Suppressor macrophage treated with lipopolysaccharide for 1 hour (primary cell): ENCODE results near the gene ADRM1.

Source experiments
- DNase-seq, 3 donors: peaks; one replicate each; pipeline ENCODE4 v3.0.0-alpha.2; 2020 to 2022

ADRM1 gene

DNA sequence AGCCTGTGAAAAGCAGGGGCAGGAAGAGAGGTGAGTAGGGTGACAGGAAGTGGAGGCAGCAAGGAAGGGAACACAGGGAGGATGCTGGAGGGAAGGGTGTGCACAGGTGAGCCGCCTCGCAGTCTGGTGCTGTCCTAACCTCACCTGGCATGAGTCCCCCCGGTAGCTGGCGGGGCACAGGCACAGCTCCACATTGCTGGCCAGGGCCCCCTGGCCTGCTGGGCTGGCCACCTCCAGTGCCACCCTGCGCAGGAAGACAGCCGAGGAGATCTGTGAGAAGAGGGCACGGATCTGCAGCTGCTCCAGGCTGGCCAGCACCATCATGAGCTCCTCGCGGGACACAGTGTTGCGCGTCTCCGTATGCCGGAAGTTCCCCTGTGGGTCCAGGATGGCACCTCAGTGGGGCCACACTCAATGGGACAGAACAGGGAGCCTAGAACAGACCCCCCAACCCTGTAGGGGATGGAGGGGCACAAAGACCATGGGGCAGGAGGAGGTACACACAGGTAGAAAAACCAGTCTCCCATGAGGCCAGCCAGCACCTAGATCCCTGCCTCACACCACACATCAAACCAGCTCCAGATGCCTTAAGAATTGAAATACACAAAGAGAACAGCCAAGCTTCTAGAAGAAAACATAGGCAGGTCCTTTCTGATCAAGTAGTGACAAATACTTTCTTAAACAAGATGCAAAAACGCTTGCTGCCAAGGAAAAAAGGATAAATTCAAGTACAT is 22.5 kb downstream of the ADRM1 start:
- DNase-seq: no peak

DNA sequence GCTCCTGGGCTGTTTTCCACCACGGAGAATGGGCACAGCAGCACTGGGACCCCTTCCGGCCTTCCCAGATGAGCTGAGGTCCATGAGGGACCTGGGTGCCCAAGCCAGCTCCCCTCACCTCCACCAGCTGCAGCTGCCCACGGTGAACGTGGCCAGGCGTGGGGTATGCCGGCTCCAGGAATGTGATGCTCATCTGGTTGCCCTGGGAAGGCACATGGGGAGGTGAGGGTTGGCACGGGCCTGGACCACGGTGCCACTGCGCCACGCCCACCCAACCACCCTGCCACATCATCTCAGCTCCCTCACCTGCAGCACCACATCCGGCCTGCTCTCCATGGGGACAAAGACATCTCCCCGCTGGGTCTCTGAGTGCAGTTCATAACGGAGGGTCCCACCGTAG is 23.8 kb downstream of the ADRM1 start:
- no peak for DNase-seq

DNA sequence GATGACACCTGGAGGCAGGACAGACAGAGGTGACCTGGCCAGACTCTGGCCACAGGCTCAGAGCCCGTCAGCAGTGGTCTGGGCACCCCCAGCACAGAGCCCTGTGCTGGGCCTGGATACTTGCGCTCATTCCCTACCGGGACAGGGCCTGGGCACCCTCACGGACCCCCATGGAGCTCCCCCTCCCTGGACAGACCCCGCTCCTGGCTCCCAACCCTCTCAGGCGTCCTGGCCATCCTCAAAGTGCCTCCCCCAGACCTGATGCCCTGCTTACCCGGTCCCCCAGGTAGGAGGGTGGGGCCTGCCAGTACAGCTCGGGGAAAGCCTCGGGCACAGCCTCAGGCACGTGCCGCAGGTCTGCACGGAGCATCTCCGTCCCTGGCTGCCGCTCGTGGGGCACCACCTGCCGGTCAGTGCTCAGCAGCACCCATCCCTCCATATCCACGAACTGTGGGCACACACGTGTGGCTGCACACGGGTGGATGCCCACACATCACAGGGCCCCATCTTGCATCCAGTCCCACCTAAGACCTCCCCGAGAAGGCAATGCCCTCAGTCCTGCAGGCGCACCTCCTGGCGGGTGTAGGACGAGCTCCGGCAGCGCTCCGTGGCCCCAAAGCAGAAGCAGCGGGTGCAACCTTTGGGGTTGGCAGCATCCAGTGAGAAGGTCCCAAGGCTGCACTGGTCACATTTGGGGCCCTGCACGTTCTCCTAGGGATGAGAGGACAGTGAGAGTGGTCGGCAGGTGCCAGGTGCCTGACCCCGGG is 24.3 kb downstream of the ADRM1 start:
- no peak for DNase-seq

DNA sequence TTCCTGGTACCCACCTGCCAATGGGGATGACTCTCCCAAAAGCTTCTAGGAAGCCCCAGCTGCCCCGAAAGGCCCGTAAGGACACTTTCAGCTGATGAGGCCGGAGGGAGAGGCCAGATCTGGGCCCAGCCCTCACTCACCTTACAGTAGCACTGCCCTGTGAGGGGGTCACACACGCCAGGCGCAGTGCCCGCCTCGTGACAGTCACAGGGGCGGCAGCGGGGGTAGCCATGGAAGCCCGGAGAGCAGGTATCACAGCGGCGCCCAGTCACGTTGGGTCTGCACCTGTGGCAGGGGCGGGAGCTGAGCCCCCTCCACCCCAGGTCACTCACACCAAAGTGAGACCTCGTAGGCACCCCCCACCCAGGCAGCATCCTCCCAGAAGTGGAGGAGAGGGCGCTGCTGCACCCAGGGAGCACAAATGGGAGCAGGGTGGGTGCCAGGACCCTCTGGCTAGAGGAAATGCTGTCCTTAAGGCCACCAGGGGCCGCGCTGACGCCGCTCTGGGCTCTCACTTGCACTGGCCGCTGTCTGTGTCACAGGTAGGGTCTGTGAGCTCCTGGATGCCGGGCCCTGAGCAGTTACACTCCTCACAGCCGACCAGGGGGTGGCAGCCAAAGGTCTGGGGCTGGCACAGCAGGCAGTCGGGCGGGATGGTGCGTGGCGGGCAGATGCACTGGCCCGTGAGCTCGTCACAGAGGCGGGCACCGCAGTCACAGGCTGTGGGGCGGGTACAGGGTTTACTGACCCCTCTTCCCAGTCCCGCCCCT is 25.1 kb downstream of the ADRM1 start:
- no peak for DNase-seq

DNA sequence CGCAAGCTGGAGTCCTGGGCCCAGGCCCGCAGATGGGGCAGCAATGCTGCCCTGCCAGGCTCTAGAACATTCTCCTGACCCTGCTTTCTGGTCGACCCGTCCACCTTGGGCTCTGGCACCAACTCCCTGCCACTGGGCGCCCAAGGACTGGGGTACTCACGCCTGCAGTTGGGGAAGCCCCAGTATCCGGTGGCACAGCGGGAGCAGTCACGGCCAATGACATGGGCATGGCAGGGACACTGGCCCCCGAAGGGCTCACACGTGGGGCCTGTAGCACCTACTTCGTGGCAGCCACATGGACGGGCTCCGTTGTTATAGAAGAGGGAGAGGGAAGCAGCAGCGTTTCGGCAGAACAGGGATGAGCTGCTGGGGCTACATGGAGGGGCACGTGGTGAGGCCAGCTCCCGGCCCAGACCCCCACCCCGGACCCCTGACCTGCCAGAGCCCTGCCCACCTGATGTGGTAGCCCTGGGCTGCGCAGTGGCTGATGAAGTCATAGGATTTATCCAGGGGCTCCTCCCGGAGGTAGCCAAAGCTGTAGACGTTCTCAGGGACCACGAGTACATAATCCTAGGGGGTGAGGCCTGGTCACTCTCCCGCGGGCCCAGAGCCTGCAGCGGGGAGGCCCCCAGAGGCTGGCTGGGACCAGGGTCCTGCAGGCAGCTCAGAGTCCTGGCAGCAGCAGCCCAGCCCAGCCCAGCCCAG is 26.0 kb downstream of the ADRM1 start:
- DNase-seq: no peak

DNA sequence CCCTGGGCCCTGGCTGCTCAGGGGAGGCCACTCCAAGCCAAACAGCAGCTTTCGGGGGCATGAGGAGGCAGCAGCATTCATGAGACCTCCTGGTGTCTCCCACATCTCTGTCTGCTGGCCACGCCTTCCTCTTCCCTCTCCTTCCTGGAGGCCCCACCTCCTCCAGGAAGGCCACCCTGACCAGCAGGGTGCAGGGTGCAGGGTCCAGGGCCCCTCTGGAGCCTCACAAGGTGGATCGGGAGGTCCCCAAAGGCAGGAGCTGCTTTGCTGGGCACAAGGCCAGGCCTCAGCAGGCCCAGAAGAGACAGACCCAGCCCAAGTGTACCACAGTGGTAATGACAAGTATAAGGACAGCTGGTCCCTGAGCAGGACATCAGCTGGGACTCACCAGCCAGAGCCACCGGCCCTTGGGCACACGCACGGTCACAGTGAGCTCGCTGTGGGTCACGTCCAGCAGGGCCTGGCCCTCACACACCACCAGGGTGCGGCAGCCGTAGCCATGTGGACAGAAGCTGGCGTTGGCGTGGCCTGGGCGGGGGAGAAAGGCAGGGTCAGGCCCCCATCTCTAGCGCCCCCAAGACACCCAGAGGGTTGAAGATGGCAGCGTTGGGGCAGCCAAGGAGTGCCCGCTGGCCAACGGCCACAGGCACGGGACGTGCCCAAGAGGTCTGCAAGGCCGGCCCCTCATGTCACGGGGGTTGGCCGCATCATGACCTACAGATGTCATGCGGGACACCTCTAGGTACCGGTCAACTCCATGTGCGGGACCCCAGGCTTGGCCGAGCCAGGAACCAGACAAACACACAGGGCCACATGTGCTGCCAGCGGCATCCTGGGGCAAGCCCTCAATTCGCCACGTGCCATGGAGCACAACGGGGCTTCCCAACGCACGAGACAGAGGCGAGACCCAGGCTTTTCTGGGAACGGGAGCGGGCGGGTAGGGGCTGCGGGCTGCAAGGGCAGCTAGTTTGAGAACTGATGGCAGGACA is 26.9 kb downstream of the ADRM1 start:
- no peak for DNase-seq

DNA sequence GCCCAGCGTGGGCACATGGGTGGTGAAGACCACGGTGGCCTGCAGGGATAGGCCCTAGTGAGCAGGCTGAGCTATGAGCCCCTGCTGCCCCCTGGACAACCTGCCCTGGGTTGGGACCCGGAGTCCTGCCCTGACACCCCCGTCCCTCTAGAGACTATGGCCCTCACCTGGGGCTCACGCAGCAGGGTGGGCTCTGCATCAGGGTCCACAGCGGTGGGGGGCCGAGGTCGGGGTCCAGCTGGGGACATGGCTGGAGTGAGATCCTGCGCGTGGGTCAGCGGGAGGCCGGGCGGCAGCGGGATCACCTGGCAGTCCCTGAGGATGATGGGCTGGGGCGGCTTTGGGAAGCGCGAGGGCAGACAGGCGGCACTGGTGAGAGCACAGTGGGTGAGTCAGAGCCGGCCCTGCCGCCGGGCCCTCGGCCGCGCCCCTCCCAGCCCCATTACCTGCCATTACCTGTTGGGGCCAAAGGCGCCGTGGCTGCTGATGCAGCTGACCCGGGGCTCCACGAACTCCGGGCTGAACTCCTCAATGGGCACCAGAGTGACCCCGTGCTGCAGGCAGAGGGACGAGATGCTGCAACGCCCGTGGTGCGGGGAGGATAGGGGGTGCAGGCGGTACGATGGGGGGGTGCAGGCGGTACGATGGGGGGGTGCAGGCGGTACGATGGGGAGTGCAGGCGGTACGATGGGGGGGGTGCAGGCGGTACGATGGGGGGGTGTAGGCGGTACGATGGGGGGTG is 27.9 kb downstream of the ADRM1 start:
- DNase-seq: no peak

DNA sequence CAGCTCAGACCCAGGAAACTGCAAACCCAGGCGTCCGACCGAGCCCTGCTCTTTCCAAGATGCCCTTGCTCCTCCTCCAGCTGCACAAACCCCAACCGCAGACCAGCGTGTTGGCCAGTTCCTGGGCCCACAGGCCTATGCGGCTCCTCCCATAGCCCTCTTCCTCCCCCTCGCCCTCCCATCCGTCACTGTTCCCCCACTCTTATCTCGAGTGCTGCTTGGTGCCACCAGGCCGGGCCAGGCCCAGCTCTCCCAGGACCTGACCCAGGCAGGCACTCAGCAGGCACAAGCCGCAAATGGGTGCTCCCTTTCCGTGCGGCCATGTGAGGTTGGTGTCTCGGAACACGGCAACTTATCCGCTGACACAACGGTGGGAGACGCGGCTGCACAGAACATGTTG is 28.6 kb downstream of the ADRM1 start:
- no peak for DNase-seq

DNA sequence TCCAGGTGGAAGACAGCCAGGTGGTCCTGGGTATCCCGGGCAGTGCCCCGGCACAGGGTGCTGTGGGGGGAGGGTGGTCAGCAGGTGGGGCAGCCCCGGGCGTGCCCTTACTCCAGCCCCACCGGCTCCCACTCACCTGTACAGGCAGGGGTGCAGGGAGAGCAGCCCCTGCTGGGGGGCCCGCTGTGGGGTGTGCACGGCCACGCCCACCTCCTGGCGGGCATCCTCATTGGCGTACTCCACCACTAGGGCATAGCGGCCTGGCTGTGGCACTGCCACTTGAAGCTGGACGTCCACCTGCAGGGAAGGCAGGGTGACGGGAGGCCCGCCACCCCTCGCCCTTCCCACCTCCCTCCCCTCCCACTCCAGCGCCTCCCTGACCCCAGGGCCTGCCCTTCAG is 29.6 kb downstream of the ADRM1 start:
- no peak for DNase-seq

DNA sequence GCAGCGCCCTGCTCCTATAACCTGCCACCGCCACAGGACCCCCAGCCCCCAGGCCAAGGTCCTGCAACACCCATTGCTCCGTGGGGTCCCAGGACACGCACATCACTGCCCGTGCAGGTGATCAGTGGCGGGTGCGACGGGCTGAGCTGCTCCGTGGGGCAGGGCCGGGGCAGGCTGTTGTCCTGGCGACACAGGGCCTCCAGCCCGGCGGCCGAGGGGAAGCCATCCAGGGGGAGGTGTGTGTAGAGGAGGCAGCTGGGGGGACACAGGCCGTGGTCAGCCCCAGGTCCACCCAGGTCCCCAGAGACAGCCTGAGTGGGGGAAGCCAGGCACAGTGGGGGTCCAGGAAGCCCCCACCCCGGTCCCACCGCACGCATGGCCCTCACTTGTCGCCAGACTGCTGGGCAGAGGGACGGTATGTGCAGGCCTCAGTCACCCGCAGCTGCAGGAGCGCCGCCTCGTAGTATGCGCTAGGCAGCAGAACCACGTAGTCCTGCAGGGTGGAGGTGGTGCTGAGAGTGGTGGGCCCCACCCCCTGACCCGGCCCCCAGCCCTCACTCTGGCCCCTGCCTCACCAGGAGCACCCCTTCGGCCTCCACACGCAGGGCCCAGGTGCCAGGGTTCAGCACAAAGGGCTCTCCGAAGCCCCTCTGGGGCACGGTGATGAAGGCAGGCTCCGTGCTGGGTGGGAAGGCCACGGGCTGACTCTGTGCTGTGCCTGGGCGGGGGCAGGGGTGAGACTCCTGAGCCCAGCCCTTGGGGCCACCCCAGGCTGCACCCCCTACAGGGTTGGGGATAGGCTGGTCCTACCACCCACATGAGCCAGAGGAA is 30.4 kb downstream of the ADRM1 start:
- DNase-seq: no peak

DNA sequence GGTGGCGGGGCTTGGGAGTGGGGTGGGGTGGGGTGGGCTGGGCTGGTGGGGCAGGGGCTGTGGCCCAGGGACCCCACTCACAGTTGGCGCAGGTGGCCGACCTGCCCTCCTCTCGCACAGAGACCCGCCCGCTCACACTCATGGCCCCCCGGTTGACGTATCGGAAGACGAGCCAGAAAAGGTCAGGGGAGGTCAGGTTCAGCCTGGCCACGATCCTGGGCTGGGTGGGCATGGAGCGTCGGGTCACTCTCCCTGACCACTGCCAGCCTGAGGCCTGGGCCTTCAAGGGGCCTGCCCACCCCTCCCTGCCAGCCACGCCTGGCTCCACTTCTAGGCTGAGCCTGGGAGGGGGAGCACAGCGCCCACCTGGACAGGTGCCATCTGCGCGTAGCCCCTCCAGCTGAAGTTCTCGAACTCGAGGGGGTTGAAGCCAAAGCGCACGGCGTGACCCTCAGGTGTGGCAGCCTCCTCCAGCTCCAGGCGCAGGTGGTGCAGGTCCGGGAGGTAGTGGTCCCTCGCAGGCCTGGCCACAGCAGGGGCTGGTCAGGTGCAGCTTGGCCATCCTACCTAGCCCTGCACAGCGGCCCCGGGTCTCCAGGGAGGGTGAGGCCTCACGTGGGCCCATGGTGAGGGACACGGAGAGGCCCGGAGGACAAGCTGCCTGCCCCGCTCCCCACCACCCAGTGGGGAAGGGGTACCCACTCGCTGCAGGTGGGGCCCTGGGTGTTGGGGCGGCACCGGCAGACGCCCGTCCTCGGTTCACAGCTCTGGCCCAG is 31.2 kb downstream of the ADRM1 start:
- DNase-seq: no peak

DNA sequence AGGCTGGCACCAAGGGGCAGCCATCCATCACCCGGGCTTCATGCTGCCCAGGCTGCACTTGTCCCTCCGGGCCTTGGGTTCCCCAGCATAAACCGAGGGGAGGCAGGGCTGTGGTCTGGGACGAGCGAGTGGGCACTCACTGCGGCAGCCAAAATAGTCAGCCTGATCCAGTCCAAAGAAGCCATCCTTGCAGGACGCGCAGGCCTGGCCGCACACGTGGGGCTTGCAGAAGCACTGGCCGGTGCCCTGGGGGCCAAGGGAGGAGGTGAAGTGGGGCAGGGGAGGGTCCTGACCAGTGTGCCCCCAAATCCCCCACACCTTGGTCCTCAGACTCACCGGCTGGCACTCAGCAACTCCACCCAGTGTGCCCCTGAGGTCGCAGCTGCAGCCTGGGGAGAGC is 32.1 kb downstream of the ADRM1 start:
- DNase-seq: no peak

DNA sequence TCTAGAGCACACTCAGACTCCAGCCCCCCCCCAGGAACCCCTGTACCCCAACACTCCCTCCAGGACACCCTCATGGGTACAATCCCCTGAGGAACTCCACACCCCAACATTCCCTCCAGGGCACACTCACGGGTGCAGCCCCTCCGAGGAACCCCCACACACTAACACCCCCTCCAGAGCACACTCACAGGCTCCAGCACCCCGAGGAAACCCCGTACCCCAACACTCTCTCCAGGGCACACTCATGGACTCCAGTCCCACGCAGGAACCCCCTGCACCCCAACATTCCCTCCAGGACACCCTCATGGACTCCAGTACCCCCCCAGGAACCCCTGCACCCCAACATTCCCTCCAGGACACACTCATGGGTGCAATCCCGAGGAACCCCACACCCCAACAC is 32.7 kb downstream of the ADRM1 start:
- no peak for DNase-seq

DNA sequence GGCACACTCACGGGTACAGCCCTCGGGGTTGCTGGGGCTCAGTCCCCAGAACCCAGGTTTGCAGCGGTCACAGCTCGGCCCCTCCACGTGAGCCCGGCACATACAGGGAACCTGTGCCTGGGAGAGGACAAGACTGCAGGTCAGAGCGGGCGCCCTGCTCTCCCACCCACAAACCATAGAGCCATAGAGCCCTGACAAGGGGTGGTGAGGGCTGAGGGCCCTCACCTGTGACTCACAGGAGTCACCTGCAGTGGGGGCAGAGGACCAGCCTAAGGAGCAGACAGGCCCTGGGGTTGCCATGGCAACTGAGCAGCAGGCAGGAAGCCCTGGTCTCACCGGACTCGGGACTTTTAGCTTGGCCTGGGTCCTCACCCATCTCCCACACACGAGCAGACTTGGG is 33.5 kb downstream of the ADRM1 start:
- DNase-seq: no peak

DNA sequence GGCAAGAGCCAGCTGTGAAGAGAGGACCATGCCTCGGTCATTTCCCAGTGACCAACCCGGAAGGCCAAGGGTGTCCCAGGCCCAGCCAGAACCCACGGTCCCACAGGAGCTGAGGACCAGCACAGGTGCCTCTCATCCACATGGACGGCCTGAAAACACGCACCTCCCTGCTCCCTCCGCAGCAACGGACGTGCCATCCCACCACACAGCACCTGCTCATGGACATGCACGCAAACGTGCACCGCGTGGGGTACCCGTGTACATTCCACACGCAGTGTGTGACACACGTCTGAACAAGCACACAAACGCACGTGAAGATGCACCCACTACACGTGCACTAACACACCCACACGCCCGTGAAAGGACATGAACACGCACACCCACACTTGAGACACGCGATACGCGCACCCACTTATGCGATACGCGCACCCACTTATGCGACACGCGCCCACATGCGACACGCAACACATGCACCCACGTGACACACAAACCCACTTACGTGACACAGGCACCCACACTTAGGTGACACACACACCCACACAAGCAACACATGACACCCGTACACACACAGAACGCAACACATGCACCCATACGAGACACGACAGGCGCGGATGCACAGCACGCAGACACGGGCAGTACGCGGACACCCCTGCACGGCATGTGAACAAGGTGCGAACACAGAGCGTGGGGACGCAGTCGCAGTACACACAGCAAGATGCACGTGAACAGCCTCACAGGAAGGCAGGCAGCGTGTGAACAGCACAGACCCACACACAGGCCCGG is 34.2 kb downstream of the ADRM1 start:
- no peak for DNase-seq

DNA sequence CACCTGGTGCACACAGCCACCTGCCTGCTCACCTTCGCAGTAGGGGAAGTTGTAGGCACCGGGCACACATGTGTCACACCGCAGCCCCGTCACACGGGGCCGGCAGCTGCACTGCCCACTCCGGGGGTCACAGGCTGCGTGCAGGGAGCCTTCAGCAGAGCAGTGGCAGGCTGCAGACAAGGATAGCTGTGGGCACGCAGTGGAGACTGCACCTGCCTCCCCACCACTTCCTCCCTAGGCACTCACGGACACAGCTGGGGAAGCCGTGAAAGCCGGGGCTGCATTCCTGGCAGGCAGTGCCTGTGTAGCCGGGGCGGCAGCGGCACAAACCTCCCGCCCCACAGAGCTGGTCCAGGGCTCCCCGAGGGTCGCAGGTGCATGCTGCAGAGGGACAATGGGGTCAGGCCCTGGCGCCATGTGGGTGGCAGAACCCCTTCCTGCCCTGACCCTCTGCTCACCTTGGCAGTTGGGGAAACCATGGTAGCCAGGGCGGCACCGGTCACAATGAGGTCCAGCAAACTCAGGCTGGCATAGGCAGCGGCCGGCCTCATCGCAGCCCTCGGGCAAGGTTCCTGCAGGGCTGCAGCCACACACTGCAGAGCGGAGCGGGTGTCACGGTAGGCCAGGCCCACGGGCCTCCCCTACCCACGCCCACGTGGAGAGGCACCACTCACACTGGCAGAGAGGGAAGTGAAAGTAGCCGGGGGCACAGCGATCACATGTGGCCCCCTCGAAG is 34.9 kb downstream of the ADRM1 start:
- peak; percentile 8 to 22 (median 18) for DNase-seq

DNA sequence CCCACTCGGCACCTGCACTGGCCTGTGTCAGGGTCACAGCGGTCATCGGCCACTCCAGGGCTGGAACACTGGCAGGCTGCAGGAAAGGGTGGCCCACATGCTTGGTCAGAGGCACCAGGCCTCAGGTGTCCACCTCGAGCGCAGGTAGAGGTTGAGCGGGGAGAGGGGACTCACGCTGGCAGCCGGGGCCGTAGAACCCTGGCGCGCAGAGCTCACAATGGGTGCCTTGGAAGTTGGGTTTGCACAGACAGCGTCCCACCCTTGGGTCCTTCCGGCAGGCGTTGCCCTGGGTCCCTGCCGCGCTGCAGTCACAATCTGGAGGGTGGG is 35.5 kb downstream of the ADRM1 start:
- DNase-seq: no peak

DNA sequence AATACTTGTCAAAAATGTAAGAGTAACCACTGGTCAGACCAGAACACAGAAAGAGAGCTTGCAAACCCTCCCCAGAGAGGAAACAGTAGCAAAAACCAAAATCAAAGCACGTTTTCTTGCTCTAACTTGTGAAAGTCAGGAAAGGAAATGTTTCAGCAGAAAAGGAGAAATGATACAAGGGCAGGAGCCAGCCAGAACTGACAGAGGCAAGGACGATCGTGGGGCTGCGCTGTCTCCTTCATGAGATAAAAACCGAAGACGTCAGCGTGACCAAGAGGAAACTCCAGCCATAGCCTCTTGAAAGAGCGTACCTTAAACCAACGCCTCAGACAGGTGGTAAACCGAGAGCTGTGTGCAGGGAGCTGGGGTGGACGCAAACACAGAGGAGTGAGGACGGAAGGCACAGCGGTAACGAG is 36.9 kb downstream of the ADRM1 start:
- peak; percentile 74 to 77 (median 75) for DNase-seq
